NCI-H510A (cell line): ENCODE measurements around the gene CNPPD1.

ENCODE experiments used
- DNase-seq: peaks from one replicate; lab custom pipeline; 2025; lab: John Stamatoyannopoulos, UW

CNPPD1 gene

DNA sequence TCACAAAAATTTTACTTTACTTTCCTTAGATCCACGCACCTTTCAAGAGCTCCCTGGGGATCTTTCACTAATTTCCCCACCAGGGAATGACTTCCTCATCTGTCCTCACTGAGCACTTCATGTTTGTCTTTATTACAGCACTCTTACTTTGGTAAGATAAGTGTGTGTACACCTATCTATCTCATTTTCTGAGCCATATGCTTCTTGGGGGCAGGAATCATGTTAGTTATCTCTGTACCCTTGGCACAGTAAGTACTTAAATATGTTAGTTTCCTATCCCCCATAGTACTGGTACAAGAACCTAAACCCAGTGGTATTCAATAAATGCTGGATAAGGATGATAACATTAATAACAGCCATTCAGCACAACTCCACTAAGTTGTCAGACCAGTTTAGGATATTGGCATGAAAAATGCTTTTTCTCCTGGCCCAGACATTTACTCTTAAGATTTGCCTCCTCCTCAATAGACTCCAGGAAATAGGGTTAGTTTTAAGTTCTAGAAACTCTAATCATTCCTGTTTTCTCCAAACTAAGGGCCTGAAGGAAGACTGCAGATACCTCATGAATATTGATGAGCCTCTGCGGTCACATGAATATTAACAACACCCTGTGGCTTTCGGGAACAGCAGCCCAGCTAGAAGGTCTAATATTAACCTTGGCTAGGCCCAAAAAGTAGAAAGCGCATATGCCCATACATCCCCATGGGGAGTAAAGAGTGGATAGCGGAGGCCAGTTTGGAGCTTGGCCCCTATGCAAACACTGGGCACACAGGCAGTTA lies 54.3 kb downstream of the CNPPD1 start:
- no peak for DNase-seq
